Fibroblast of the conjunctiva (primary cell): ENCODE data around the gene FLAD1.

Experiments
- DNase-seq: peaks from one replicate; pipeline ENCODE4 v3.0.0-alpha.2; 2010; ENCODE audit warnings: low read depth

FLAD1 gene

GRCh38 chr1:155018617-155019348 lies 35.6 kb downstream of the FLAD1 start:
- DNase-seq = no peak

GRCh38 chr1:155019377-155020245 lies 36.5 kb downstream of the FLAD1 start:
- no peak for DNase-seq

GRCh38 chr1:155022136-155022926 lies 39.2 kb downstream of the FLAD1 start:
- DNase-seq = no peak

- DNase-seq = no peak
Measured at GRCh38 chr1:155022927-155023236, 39.7 kb downstream of the FLAD1 start.

DNA sequence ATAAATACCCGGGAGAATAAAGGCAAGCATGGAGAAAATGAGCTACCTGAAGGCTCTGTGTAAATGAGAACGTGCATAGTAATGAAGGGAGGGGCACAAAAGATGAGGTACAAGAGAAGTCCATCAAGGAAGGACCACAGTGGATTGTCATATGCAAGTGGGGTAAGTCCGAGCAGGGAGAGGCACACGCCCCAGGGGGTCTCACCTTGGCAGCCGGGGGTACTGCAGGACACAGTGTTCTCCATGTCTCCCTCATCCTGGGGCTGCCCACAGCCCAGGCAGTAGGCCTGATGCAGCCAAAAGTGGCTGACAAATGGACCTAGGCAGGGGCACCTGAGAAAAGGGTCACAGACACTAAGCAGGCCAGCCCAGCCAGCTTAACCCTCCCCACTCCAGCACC lies 40.5 kb downstream of the FLAD1 start:
- no peak for DNase-seq

DNA sequence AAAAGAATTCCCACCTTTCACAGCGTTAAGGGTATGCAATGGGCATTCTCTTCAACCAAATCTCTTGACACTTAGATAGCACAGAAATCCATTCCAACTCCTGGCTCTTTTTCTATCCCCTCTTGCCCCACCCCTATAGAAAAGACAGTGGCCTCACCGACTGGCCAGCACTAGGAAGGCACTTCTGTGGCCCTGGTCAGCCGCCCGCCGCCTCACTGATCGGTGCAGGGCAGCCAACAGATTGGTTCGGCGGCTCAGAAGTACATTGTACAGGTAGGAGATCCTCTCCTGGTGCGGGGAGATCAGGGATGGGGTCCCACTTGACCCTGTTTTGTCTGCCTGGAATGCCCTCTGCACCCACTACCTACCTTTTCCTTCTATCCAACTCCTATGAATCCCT lies 41.2 kb downstream of the FLAD1 start:
- DNase-seq = no peak

GRCh38 chr1:155026154-155026553 lies 43.0 kb downstream of the FLAD1 start:
- DNase-seq = no peak

- no peak for DNase-seq
Measured at GRCh38 chr1:155026588-155026987, 43.4 kb downstream of the FLAD1 start.

- DNase-seq = no peak
Measured at GRCh38 chr1:155029513-155030242, 46.5 kb downstream of the FLAD1 start.

- DNase-seq = no peak
Measured at GRCh38 chr1:155030243-155030795, 47.2 kb downstream of the FLAD1 start.

- DNase-seq = no peak
Measured at GRCh38 chr1:155030899-155031298, 47.8 kb downstream of the FLAD1 start.

DNA sequence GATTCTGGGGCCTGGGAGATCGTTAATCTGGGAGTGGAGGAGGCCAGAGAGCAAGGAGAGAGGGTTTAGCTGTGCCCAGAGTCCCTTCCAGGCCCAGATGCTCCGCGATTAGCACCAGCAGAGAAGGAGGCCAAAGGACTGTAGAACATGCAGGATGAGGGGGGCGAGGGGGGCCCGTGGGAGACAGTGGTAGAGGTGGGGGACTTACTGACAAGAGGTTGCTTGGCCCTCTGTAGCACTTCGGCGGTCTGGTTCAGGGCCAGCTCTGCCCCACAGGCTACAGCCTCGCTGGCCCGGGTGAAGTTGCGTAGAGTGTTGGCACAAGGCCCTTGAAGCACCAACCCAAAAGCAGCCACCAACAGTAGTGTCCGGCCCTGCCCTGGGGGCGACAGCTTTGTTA lies 49.7 kb downstream of the FLAD1 start:
- DNase-seq = no peak

DNA sequence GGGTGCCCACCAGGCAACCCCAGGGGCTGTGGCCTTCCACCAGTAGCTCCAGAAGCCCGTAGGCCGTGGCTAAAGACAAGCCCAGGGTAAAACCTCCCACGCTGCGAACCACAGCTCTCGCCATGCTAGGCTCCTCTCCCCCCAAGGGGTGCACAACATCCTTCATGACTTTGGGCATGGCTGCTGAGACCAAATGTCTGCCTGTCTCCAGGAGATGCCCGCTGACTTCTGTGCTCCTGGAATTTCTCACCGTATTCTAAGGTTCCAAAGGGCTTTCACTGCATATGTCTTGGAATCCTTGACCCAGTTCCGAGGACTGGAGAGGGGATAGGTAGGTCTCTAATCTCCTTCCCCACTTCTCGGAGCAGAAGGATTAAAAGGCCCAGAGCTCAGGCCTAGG lies 50.4 kb downstream of the FLAD1 start, which contains the start of the genes DCST1 and DCST2:
TSS of gene DCST1 (plus strand) at position 301 of the 400 bp plus-strand sequence. CDS start 213 bp downstream, outside the sequence.
TSS of gene DCST2 (minus strand) at position 258 of the 400 bp plus-strand sequence. CDS start at position 178, 80 bp downstream.
- no peak for DNase-seq

- no peak for DNase-seq
Measured at GRCh38 chr1:155034318-155035208, 51.4 kb downstream of the FLAD1 start.

GRCh38 chr1:155035936-155036335 lies 52.8 kb downstream of the FLAD1 start:
- no peak for DNase-seq

DNA sequence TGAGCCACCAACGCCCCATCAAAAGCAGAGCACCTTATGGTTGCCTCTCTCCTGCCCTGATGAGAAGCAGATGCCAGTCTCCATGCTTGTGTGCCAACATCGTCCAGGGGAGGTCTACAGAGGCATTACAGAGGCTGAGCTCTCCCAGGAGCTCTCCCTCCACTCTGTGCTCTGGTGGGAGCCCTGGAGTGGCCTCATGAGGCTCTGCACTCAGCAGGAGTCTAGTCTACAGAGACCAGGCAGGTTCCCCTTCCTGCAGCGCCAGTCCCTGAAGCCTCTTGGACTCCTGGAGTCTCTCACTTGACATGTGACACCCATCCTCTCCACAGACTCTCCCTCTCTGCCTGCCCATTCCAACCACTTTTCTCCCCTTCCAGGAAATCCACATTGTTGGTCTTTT lies 53.9 kb downstream of the FLAD1 start:
- no peak for DNase-seq

DNA sequence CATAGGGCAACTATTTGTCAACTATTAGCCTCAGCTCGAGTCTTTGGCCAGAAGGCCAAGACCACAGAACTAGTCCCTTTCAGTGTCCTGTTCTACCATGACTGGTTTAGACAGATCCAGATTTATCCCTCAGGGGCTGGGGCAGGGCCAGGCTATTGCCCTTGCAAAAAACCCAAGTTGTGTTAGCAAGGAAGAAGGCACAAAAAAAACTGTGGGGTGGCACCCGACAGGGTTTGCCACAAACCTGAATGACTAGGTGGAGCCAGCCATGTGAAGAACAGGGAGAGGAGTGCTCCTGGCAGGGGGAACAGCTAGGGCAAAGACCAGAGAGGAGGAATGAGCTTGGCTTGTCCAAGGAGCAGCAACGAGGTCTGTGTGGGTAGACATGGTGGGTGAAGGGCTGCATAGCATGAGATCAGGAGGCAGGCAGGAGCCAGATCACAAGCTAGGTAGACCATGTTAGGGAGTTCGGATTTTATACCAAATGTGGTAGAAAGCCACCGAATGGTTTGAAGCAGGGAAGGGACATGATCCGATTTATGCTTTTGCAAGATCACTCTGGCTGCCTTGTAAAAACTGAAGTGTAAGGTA lies 54.8 kb downstream of the FLAD1 start:
- DNase-seq = no peak

DNA sequence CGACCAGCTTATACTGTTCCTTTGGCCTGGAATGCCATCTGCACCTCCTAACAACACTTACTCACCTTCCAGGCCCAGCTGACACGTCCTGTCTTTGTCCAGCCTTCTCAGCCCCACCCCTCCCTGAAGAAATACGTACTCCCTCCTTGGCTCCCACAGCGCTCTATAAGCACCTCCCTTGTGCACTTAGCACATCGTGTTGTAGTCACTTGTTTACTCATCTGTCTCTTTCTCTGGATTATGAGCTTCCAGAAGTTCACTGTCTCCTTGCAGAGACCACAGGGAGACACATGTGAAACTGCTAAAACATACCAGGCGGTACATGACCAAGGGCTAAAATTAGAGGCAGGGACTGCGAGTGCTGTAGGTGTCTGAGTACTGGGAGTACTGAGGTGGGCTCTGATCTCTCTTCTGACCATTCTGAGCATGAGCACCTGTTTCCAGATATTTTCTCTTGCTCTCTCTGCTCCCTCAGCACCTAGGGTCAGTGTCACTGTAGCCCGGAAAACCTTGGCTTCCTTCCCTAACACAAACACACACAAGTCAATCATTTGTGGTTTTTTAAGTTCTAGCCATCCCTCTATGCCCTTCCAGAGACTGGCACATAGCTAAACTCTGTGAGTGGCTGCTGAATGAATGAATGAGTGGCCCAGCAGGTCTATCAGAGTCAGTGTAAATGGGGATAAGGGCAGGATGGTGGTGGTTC lies 55.6 kb downstream of the FLAD1 start:
- DNase-seq = no peak

- DNase-seq = no peak
Measured at GRCh38 chr1:155039308-155039669, 56.1 kb downstream of the FLAD1 start.
